IMR-90 (cell line): ENCODE results near the gene WBP2NL. TPM values are rescaled to one million over a fixed set of nuclear protein-coding genes. Genes with fewer than 3 reads are reported as not detected.

Experiments used
- ATAC-seq: fragments of 200-7000 bp; cut with Tn5 transposase; 2 replicates; pipeline ENCODE4 v1.9.1; 2020; ENCODE audit warnings: low read depth, mild to moderate bottlenecking, moderate library complexity
- BruUV-seq: library from RNA; stranded (reverse); fragments of 400-500 nt; replicated peaks from 2 replicates; lab custom pipeline; 2021; lab: Mats Ljungman, UMichigan
- CTCF ChIA-PET: fragments of 300-600 bp; formaldehyde crosslinking; extraction: SDS; loops from one replicate; lab custom pipeline; 2021; ENCODE audit warnings: antibody characterized with exemption; lab: Yijun Ruan, JAX
- POLR2A ChIA-PET: fragments of 300-600 bp; sonication (Branson Sonifier 250); formaldehyde crosslinking; loops from one replicate; lab custom pipeline; 2022; ENCODE audit warnings: antibody characterized with exemption; ENCODE audit not compliant: unreplicated experiment; lab: Charles Lee
- DNase-seq: peaks from one replicate; pipeline ENCODE4 v3.0.0; 2013
- H2AFZ ChIP-seq: replicated peaks from 2 replicates; pipeline ENCODE3; 2013; ENCODE audit warnings: low read length, mild to moderate bottlenecking; ENCODE audit not compliant: poor library complexity
- H2AK5ac ChIP-seq: 2 replicates; pipeline ENCODE4 v1.6.1; 2013; ENCODE audit warnings: low read depth, low read length, inconsistent platforms
- H2AK9ac ChIP-seq: replicated peaks from 2 replicates; pipeline ENCODE3; 2013; ENCODE audit warnings: mild to moderate bottlenecking, low read depth, low read length, moderate library complexity; ENCODE audit not compliant: poor library complexity
- H2BK120ac ChIP-seq: 2 replicates; pipeline ENCODE4 v1.6.1; 2013; ENCODE audit warnings: low read depth, low read length, inconsistent platforms
- H2BK15ac ChIP-seq: 3 replicates; pipeline ENCODE4 v1.6.1; 2013; ENCODE audit warnings: low read depth, low read length, inconsistent platforms
- H2BK20ac ChIP-seq: 2 replicates; pipeline ENCODE4 v1.6.1; 2013; ENCODE audit warnings: low read depth, mild to moderate bottlenecking, inconsistent platforms, low read length, moderate library complexity
- H2BK5ac ChIP-seq: 2 replicates; pipeline ENCODE4 v1.6.1; 2013; ENCODE audit warnings: mild to moderate bottlenecking, low read depth, low read length, inconsistent platforms; ENCODE audit not compliant: poor library complexity, severe bottlenecking
- H3K14ac ChIP-seq: replicated peaks from 2 replicates; pipeline ENCODE4 v1.6.1; 2013; ENCODE audit warnings: low read depth, low read length, inconsistent platforms
- H3K18ac ChIP-seq: 2 replicates; pipeline ENCODE4 v1.6.1; 2013; ENCODE audit warnings: low read depth, low read length, control low read depth
- H3K23ac ChIP-seq: 2 replicates; pipeline ENCODE4 v1.6.1; 2013; ENCODE audit warnings: low read depth, low read length, inconsistent platforms
- H3K27ac ChIP-seq: 2 replicates; pipeline ENCODE4 v1.5.1; 2013; ENCODE audit warnings: mild to moderate bottlenecking, control low read depth, low read length; ENCODE audit not compliant: insufficient read depth
- H3K27me3 ChIP-seq: 2 replicates; pipeline ENCODE4 v1.6.1; 2013; ENCODE audit warnings: low read length; ENCODE audit not compliant: control insufficient read depth, insufficient read depth
- H3K36me3 ChIP-seq: 2 replicates; pipeline ENCODE4 v1.6.1; 2013; ENCODE audit warnings: low read length, mixed read lengths; ENCODE audit not compliant: control insufficient read depth, insufficient read depth
- H3K4ac ChIP-seq: 2 replicates; pipeline ENCODE4 v1.6.1; 2013; ENCODE audit warnings: low read depth, low read length, inconsistent platforms
- H3K4me1 ChIP-seq: 2 replicates; pipeline ENCODE4 v1.6.1; 2013; ENCODE audit warnings: low read length, mixed read lengths; ENCODE audit not compliant: control insufficient read depth, insufficient read depth
- H3K4me2 ChIP-seq: 2 replicates; pipeline ENCODE4 v1.6.1; 2013; ENCODE audit warnings: low read depth, mild to moderate bottlenecking, control low read depth, low read length, moderate library complexity
- H3K4me3 ChIP-seq: 2 replicates; pipeline ENCODE4 v1.5.1; 2013; ENCODE audit warnings: low read depth, mild to moderate bottlenecking, control low read depth, low read length, moderate library complexity; ENCODE audit not compliant: insufficient read depth
- H3K56ac ChIP-seq: 2 replicates; pipeline ENCODE4 v1.6.1; 2013; ENCODE audit warnings: low read length, inconsistent platforms; ENCODE audit not compliant: insufficient read depth; ENCODE audit errors: extremely low read depth
- H3K79me1 ChIP-seq, 2 experiments: 2 replicates each; pipeline ENCODE4 v1.6.1; 2013; ENCODE audit warnings: low read length in 2 of 2, inconsistent platforms in 1 of 2, low read depth in 1 of 2
- H3K9ac ChIP-seq: 2 replicates; pipeline ENCODE4 v1.6.1; 2013; ENCODE audit warnings: low read depth, low read length, control low read depth
- H3K9me1 ChIP-seq: 2 replicates; pipeline ENCODE4 v1.6.1; 2013; ENCODE audit warnings: low read length, inconsistent platforms; ENCODE audit not compliant: insufficient read depth
- H3K9me3 ChIP-seq: 2 replicates; pipeline ENCODE4 v1.6.1; 2013; ENCODE audit warnings: low read length; ENCODE audit not compliant: control insufficient read depth, insufficient read depth
- H4K20me1 ChIP-seq: 2 replicates; pipeline ENCODE4 v1.6.1; 2013; ENCODE audit warnings: low read length, inconsistent platforms; ENCODE audit not compliant: insufficient read depth
- H4K5ac ChIP-seq: 2 replicates; pipeline ENCODE4 v1.6.1; 2013; ENCODE audit warnings: mild to moderate bottlenecking, low read depth, low read length, control low read depth
- H4K8ac ChIP-seq, 2 experiments: 2 replicates each; pipeline ENCODE4 v1.6.1; 2013; ENCODE audit warnings: low read depth in 2 of 2, low read length in 2 of 2, control low read depth in 1 of 2, inconsistent platforms in 1 of 2
- H4K91ac ChIP-seq: 2 replicates; pipeline ENCODE4 v1.6.1; 2013; ENCODE audit warnings: low read depth, low read length, inconsistent platforms; ENCODE audit not compliant: insufficient read depth
- BHLHE40 ChIP-seq: fragments of 150-350 bp; IDR thresholded peaks from 2 replicates; pipeline ENCODE4 v1.6.1; 2016; ENCODE audit warnings: mild to moderate bottlenecking, low read depth, low read length
- CEBPB ChIP-seq: IDR thresholded peaks from 2 replicates; pipeline ENCODE4 v1.6.1; 2012; ENCODE audit warnings: low read depth, low read length, improper control_type of control experiment
- CHD1 ChIP-seq: IDR thresholded peaks from 2 replicates; pipeline ENCODE4 v1.6.1; 2012; ENCODE audit warnings: low read depth, low read length, improper control_type of control experiment
- CTCF ChIP-seq: conservative IDR thresholded peaks from 2 replicates; pipeline ENCODE4 v1.5.1; 2012; ENCODE audit warnings: mild to moderate bottlenecking, low read depth, low read length, improper control_type of control experiment
- FOS ChIP-seq: fragments of 150-350 bp; IDR thresholded peaks from 2 replicates; pipeline ENCODE4 v1.6.1; 2016; ENCODE audit warnings: low read depth, low read length
- MXI1 ChIP-seq: IDR thresholded peaks from 2 replicates; pipeline ENCODE4 v1.6.1; 2012; ENCODE audit warnings: low read depth, mild to moderate bottlenecking, low read length, moderate library complexity, borderline replicate concordance
- RFX5 ChIP-seq: IDR thresholded peaks from 2 replicates; pipeline ENCODE4 v1.8.0; 2012; ENCODE audit warnings: low read depth, mild to moderate bottlenecking, low read length, moderate library complexity
- USF2 ChIP-seq: fragments of 150-350 bp; IDR thresholded peaks from 2 replicates; pipeline ENCODE4 v1.6.1; 2017; ENCODE audit warnings: mild to moderate bottlenecking, antibody characterized with exemption, low read length, low read depth
- WGBS, 2 experiments: methylation state at CpG; one replicate each; pipeline versions ENCODE4 v1.1.5 to v1.1.7; 2013; ENCODE audit warnings: missing lambda C conversion rate in 2 of 2; ENCODE audit not compliant: insufficient read length in 1 of 2; ENCODE audit errors: extremely low coverage in 2 of 2; 5-methylcytosine and 5-hydroxymethylcytosine counted together
- dilution Hi-C: fragments of 300-500 bp; cut with HindIII; formaldehyde crosslinking; loops from one replicate; pipeline ENCODE4 v1.14.3; 2018; ENCODE audit warnings: low sequenced_read_pairs; ENCODE audit not compliant: unreplicated experiment
- in situ Hi-C: fragments of 300-500 bp; cut with MboI; formaldehyde crosslinking; loops from 3 replicates; pipeline ENCODE4 v1.14.3; 2019; ENCODE audit warnings: low sequenced_read_pairs, inconsistent platforms, mixed read lengths
- intact Hi-C: fragments of 100-400 bp; cut with micrococcal nuclease; formaldehyde crosslinking; loops from 2 replicates; pipeline ENCODE4 v1.10.0; 2022
- polyA plus RNA-seq, 3 experiments: library from polyadenylated mRNA; depleted of rRNA; stranded (reverse); fragments of >200 nt; gene quantifications; 2 replicates each; pipeline ENCODE4 v1.2.3, GENCODE V29; 2012; ENCODE audit warnings: low replicate concordance in 1 of 3
- total RNA-seq: library from RNA; depleted of rRNA; stranded (reverse); fragments of >200 nt; gene quantifications from 2 replicates; pipeline ENCODE4 v1.2.3, GENCODE V29; 2012

WBP2NL gene
- total and polyA plus RNA-seq, 2 of the 4 experiments (the other 2 are of a cell fraction) = not detected

GRCh38 chr22:42016111-42016510, 17.5 kb downstream of the WBP2NL start:
- Histone ChIP-seq H4K5ac (no peak overlapping the region), H3K23ac (no peak overlapping the region), H2BK20ac (no peak overlapping the region), H3K4me2 (no peak overlapping the region), H3K9me1 (no peaks in the 10 kb centered on the region), H2AK5ac (no peak overlapping the region), H3K9me3 (no peaks in the 10 kb centered on the region), H3K9ac (no peak overlapping the region), H3K4me1 (no peaks in the 10 kb centered on the region), H3K18ac (no peak overlapping the region), H3K14ac (no peak overlapping the region), H3K27ac (no peak overlapping the region), H2AFZ (no peak overlapping the region), H2BK5ac (no peak overlapping the region), H4K8ac (no peak overlapping the region), H3K27me3 (peaks cover 17% of the 10 kb centered on the region), H2AK9ac (no peak overlapping the region), H3K56ac (no peak overlapping the region), H3K4me3 (no peak overlapping the region), H3K79me1 (no peaks in the 10 kb centered on the region), H3K4ac (no peak overlapping the region), H4K91ac (no peak overlapping the region), H2BK120ac (no peak overlapping the region), H3K36me3 (no peaks in the 10 kb centered on the region), H2BK15ac (no peak overlapping the region), H4K20me1 (no peaks in the 10 kb centered on the region)
- intact Hi-C loops = no loop called here
- dilution Hi-C loops = no loop called here
- TF ChIP-seq MXI1 (no peak), BHLHE40 (no peak), RFX5 (no peak), CEBPB (no peak), CHD1 (no peak), FOS (no peak), USF2 (no peak), CTCF (no peak)
- 57% methylated on average over 1 of the region's 10 CpGs; no CpG with 5 or more reads in 1 of the 2 experiments for WGBS, 2 experiments
- in situ Hi-C loops = no loop called here
- CTCF ChIA-PET = no interaction called here
- DNase-seq (no peak), ATAC-seq (no peak)
- no TSS peak for BruUV-seq
- POLR2A ChIA-PET = no interaction called here
